GM21515 (cell line): ENCODE results near the gene ZNF385C.

ENCODE experiments used
- ATAC-seq: cut with Tn5 transposase; IDR thresholded peaks from one replicate; pipeline ENCODE4 v1.9.1; 2021; ENCODE audit not compliant: unreplicated experiment

The ZNF385C gene

DNA sequence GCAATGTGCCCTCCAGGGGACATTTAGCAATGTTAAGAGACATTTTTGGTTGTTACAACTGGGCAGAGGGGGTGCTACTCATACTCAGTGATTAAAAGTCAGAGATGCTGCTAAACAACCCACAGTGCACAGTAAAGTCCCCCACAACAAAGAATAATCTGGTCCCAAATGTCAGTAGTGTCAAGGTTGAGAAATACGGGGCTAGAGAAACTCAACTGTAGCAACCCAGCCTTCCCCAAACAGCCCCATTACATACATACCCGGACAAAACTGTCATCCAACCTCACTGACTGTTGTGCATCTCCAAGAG, 101.5 kb downstream of the ZNF385C start:
- no peak for ATAC-seq

DNA sequence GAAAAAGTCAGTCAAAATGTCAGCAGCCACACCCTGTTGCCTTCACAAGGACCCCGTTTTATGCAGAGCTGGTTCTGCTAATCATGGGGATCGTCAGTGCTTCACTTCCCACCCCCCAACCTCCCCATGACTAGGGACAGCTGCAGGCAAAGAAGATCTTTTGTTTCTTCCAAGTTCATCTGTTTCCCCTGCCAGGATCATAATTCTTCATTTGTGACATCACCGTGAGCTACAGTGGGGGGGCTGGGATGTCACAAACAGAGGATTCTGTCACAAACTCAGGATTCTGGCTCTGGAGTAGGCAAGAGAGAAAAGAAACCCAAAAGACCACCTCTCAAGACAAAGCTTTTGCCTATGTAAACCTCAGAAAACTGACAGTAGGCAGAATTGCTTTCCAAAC, 105.7 kb downstream of the ZNF385C start:
- no peak for ATAC-seq

DNA sequence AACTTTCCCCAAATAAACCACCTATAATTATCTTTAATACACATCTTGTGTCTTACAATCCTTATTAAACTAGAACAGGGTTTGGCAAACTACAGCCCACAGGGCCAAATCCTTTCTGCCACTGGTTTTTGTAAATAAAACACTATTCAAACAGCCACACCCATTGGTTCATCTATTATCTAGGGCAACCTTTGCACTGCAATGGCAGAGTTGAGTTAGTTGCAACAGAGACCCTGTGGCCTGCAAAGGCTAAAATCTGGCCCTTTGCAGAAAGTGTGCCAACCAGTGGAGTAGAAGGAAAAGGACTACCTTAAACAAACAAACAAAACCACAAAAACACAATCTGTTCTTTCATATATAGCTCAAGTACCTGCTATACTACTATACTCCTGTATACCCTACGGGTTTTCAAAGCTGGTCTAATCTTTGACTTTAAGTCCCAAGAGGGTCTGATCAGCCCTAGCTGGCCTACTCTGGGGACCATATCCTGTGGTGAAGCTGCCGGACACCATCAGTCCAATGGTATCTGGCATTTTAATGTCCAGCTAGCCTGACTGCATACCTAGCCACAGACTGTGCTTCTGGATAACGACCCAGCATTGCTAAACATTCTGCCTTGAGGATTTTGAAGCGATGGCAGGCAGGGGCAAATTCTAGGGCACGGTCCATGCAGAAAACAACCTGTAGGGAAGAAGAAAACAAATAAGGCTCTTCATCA, 108.4 kb downstream of the ZNF385C start:
- no peak for ATAC-seq

DNA sequence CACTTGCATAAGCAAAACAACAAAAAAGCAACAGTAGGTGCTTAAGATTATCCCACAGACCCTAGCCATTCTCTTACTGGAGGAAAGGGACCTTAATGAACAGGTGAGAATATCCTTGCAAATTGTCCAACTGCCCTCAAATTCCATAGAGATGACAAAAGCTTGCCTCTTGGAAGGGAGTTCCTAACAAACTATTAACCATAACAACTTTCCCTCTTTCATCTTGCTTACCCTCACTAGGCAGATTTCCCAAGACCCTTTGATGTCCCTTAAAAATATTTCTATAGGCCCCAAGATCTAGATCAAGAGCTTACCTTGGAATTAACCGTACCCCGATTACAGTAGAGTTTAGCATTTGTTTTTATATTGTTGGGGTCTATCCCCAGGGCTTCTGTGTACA, 109.9 kb downstream of the ZNF385C start:
- ATAC-seq = no peak

DNA sequence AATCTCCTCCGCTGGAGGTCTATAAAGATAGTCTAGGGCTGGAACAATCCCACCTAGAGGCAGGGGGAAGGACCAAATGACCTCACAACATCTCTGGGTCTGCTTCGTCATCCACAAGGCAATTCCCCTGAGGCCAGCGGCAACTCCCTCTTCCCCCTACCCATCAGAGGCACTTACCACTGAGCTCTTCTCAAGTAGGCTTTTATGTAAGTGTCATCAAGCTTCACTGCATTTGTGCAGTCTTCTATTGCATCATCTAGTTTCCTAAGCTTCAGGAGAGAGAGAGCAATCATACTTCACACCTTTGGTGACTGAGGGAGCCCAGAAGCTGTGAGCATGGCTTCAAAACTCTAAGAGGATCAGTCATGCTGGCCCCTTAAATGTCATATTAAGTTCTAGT, 110.6 kb downstream of the ZNF385C start:
- no peak for ATAC-seq

DNA sequence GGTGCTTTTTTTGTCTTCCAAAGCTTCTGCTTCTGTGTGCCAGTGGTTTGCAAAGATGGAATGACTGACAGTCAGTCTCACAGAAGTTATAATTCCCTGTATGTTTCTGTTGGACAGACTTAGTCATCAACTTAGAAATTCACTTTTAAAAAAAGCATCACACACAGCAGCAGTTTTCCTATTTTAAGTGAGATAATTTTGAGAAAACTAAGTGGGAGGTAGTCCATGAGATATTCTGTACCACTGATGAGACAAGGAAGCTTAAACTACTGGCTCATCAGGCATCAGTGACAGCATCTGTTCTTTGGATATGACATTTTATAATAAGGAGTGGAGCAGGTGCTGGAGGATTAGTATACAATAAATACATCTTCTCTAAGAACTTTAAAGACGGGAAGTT, 111.6 kb downstream of the ZNF385C start:
- ATAC-seq = no peak

DNA sequence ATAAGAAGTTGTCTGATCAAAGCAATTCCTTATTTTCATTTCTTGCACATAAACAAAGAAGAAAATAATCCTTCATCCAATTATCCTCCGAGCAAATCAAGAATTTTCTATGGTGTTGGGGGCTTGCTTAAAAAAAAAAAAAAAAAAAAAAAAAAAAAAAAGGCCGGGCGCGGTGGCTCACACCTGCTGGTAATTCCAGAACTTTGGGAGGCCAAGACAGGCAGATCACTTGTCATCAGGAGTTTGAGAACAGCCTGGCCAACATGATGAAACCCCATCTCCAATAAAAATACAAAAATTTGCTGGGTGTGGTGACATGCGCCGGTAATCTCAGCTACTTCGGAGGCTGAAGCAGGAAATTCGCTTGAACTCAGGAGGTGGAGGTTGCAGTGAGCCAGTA, 112.4 kb downstream of the ZNF385C start:
- ATAC-seq = no peak

DNA sequence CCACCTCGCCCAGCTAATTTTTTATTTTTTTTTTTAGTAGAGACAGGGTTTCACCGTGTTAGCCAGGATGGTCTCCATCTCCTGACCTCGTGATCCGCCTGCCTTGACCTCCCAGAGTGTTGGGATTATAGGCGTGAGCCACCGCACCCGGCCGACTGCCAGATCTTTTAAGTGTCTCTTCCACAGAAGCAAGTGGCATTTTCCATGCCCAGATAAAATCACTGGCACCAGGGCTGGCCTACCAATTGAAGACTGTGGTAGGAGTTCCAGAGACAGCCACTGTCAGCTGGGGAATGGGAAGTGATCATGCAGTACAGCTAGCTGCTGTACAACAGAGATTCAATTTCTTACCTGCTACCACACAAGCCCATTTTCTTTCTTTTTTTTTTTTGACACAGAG, 113.8 kb downstream of the ZNF385C start:
- ATAC-seq = no peak

DNA sequence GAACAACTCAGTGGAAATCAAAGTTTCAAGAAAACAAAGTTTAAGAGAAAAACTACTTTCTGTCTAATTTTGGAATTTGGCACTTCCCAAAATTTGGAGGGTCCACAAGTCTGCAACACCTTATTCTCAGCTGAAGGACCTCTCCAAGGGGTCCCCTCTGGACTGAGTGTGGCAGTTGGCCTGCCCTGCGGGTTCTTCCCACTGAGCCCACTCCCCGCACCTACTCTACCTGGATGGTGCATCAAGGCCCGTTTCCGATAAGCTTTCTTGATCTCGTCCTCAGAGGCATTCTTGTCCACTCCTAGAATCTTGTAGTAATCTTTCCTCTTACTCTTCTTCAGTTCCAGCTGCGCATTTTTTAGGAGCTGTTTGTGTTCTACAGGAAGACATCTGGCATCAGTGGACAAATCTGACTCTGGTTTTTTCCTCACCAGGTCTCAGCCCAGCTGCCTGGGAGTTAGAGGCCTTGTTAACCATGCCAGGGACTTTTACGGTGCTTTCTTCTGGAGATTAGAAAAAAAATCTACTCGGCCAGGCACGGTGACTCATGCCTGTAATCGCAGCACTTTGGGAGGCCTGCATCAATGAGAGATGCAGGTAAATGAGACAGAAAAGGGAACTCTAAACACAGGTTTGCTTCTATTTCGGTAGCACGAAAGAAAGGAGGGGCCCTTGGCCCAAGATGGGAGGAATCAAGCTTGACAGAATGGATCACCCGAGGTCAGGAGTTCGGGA, 116.1 kb downstream of the ZNF385C start:
- no peak for ATAC-seq

DNA sequence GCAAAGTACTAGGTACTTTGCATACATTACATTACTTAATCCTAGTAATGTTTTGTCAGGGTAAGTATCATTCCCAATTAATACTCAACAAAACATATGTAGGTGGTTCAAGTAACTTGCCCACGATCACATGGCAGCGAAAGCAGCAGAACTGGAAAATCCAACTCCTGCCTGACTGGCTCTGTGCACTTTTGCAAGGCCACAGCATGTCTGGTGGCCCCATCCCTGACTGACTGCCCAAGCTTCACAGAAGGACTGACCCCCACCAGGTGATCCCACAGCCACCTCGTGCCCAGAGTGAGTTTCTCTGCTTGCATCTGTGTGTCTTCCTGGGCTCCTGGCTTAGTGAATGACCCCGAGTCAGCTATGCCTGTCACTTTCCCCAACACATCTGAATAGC, 120.3 kb downstream of the ZNF385C start:
- no peak for ATAC-seq

DNA sequence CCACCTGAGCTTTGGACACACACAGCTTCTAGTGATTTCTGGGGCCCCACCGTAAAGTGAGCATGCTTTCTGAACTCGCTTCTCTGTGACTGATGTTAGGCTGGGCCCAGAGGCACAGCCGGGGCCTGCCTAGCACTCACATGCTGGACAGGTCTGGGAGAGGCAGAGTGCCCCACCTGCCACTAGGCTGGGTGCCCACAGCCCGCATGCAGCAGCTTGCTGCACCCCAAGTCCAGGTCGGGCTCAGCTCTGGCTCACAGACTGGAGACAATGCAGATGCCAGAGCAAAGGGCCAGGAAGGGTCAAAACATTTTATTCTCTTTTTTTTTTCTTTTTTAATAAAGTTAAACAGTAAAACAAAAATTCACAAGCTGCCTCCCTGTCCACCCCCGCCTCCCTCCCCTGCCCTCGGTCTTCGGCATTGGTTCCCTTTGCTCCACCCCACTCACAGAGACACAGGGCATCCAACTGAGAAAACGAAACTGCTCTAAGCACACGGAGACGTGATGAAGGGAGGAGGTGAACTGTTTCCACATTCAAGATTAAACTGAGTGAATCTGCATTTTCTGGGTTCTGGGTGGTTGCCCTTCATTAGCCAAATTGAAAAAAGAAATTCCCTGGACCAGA, 122.0 kb downstream of the ZNF385C start:
- ATAC-seq = no peak
